Measurements from ENCODE around the gene ARSA. TPM values are rescaled to one million over a fixed set of nuclear protein-coding genes. Genes with fewer than 3 reads are reported as not detected.

The ARSA gene
- total and polyA plus RNA-seq, 2 of the 13 experiments (the other 11 are each of a cell fraction or from before 2014, with no cell fraction given) = 9.0 to 11.5 TPM

GRCh38 chr22:50674606-50675552 lies 46.9 kb upstream of the ARSA start (continued):
- no peak for TF ChIP-seq NFE2L1 (CRISPR knock-in tag; IDR thresholded peaks at IDR 0.05; ENCODE audit: borderline replicate concordance)
- TF ChIP-seq, protein P1, sequence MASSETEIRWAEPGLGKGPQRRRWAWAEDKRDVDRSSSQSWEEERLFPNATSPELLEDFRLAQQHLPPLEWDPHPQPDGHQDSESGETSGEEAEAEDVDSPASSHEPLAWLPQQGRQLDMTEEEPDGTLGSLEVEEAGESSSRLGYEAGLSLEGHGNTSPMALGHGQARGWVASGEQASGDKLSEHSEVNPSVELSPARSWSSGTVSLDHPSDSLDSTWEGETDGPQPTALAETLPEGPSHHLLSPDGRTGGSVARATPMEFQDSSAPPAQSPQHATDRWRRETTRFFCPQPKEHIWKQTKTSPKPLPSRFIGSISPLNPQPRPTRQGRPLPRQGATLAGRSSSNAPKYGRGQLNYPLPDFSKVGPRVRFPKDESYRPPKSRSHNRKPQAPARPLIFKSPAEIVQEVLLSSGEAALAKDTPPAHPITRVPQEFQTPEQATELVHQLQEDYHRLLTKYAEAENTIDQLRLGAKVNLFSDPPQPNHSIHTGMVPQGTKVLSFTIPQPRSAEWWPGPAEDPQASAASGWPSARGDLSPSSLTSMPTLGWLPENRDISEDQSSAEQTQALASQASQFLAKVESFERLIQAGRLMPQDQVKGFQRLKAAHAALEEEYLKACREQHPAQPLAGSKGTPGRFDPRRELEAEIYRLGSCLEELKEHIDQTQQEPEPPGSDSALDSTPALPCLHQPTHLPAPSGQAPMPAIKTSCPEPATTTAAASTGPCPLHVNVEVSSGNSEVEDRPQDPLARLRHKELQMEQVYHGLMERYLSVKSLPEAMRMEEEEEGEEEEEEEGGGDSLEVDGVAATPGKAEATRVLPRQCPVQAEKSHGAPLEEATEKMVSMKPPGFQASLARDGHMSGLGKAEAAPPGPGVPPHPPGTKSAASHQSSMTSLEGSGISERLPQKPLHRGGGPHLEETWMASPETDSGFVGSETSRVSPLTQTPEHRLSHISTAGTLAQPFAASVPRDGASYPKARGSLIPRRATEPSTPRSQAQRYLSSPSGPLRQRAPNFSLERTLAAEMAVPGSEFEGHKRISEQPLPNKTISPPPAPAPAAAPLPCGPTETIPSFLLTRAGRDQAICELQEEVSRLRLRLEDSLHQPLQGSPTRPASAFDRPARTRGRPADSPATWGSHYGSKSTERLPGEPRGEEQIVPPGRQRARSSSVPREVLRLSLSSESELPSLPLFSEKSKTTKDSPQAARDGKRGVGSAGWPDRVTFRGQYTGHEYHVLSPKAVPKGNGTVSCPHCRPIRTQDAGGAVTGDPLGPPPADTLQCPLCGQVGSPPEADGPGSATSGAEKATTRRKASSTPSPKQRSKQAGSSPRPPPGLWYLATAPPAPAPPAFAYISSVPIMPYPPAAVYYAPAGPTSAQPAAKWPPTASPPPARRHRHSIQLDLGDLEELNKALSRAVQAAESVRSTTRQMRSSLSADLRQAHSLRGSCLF (CRISPR knock-in tag; IDR thresholded peaks at IDR 0.05; ENCODE audit: borderline replicate concordance) = no peak
- no peak for TF ChIP-seq SIN3B (IDR thresholded peaks at IDR 0.05; ENCODE audit: low read length)
- TF ChIP-seq ZNF256 (CRISPR knock-in tag; conservative IDR thresholded peaks at IDR 0.05) = no peak
- TF ChIP-seq MATR3 (CRISPR knock-in tag; IDR thresholded peaks at IDR 0.05) = no peak
- peak; percentile 54; the same call in 1 of the 2 replicates for TF ChIP-seq SAP130 (CRISPR knock-in tag; IDR thresholded peaks at IDR 0.05; ENCODE audit: low read depth)
- TF ChIP-seq KDM2A (CRISPR knock-in tag; IDR thresholded peaks at IDR 0.05; ENCODE audit: borderline replicate concordance, low read depth) = no peak; the same call in 1 of the 2 replicates
- no peak for TF ChIP-seq ZFP36L2 (CRISPR knock-in tag; IDR thresholded peaks at IDR 0.05)
- TF ChIP-seq HNF4A (CRISPR knock-in tag; IDR thresholded peaks at IDR 0.05) = no peak
- peak; percentile 49; the same call in 1 of the 2 replicates for TF ChIP-seq KDM5B (CRISPR knock-in tag; IDR thresholded peaks at IDR 0.05; ENCODE audit: borderline replicate concordance)
- no peak for TF ChIP-seq BORCS8-MEF2B (CRISPR knock-in tag; IDR thresholded peaks at IDR 0.05)
- no peak for TF ChIP-seq PPARG (CRISPR knock-in tag; conservative IDR thresholded peaks at IDR 0.05)
- no peak for TF ChIP-seq POLR2AphosphoS5 (IDR thresholded peaks at IDR 0.05; ENCODE audit: low read depth, low read length)
- no peak for TF ChIP-seq STAG1 (CRISPR knock-in tag; IDR thresholded peaks at IDR 0.05)
- 0 out of 2 replicates have a peak, but pooled peaks have one; percentile 29 for TF ChIP-seq ZNF556 (CRISPR knock-in tag; IDR thresholded peaks at IDR 0.05; ENCODE audit: borderline replicate concordance)
- TF ChIP-seq, protein P2, sequence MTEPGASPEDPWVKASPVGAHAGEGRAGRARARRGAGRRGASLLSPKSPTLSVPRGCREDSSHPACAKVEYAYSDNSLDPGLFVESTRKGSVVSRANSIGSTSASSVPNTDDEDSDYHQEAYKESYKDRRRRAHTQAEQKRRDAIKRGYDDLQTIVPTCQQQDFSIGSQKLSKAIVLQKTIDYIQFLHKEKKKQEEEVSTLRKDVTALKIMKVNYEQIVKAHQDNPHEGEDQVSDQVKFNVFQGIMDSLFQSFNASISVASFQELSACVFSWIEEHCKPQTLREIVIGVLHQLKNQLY (CRISPR knock-in tag; IDR thresholded peaks at IDR 0.05) = no peak
- TF ChIP-seq SOX6 (IDR thresholded peaks at IDR 0.05) = no peak
- TF ChIP-seq SOX6 (CRISPR knock-in tag; IDR thresholded peaks at IDR 0.05) = no peak
- no peak for TF ChIP-seq HMG20B (CRISPR knock-in tag; conservative IDR thresholded peaks at IDR 0.05)
- peak; percentile 95 for TF ChIP-seq ZBTB38 (CRISPR knock-in tag; IDR thresholded peaks at IDR 0.05)
- TF ChIP-seq, protein P3, sequence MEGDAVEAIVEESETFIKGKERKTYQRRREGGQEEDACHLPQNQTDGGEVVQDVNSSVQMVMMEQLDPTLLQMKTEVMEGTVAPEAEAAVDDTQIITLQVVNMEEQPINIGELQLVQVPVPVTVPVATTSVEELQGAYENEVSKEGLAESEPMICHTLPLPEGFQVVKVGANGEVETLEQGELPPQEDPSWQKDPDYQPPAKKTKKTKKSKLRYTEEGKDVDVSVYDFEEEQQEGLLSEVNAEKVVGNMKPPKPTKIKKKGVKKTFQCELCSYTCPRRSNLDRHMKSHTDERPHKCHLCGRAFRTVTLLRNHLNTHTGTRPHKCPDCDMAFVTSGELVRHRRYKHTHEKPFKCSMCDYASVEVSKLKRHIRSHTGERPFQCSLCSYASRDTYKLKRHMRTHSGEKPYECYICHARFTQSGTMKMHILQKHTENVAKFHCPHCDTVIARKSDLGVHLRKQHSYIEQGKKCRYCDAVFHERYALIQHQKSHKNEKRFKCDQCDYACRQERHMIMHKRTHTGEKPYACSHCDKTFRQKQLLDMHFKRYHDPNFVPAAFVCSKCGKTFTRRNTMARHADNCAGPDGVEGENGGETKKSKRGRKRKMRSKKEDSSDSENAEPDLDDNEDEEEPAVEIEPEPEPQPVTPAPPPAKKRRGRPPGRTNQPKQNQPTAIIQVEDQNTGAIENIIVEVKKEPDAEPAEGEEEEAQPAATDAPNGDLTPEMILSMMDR (CRISPR knock-in tag; IDR thresholded peaks at IDR 0.05) = 0 out of 2 replicates have a peak, but pooled peaks have one; percentile 18
- TF ChIP-seq MXD1 (CRISPR knock-in tag; IDR thresholded peaks at IDR 0.05) = peak; percentile 55; the same call in 1 of the 2 replicates

Data from HepG2 (cell line).